Measurements from ENCODE around the gene PRSS21.
A peak's percentile ranks its signal among the peaks of the same experiment; 100 is the strongest.

Gene PRSS21

GRCh38 chr16:2860826-2861567 lies 44.0 kb downstream of the PRSS21 start:
- H3K9ac ChIP-seq: no peak overlapping the region
- no peak overlapping the region for H3K4me3 ChIP-seq
- peaks cover 17% of the 10 kb centered on the region for H3K9me3 ChIP-seq
- no peak overlapping the region for H3K4me2 ChIP-seq
- H3K4me1 ChIP-seq: peaks cover 12% of the 10 kb centered on the region
- H4K20me1 ChIP-seq: no peaks in the 10 kb centered on the region; the same call in 1 of the 2 replicates
- TF ChIP-seq Cebpa-rat (IDR thresholded peaks at IDR 0.05): no peak
- H3K36me3 ChIP-seq: no peaks in the 10 kb centered on the region
- H3K27ac ChIP-seq: no peak overlapping the region
- H3K27me3 ChIP-seq: peaks cover 50% of the 10 kb centered on the region

GRCh38 chr16:2865651-2866050 lies 48.6 kb downstream of the PRSS21 start:
- no peak overlapping the region for H3K4me3 ChIP-seq
- H3K27me3 ChIP-seq: peaks cover 4% of the 10 kb centered on the region
- H3K4me2 ChIP-seq: no peak overlapping the region
- H3K4me1 ChIP-seq: peaks cover 12% of the 10 kb centered on the region
- H3K27ac ChIP-seq: no peak overlapping the region
- H3K36me3 ChIP-seq: no peaks in the 10 kb centered on the region
- no peak overlapping the region for H3K9ac ChIP-seq
- no peaks in the 10 kb centered on the region; the same call in 1 of the 2 replicates for H4K20me1 ChIP-seq
- H3K9me3 ChIP-seq: peaks cover 6% of the 10 kb centered on the region
- no peak for TF ChIP-seq Cebpa-rat (IDR thresholded peaks at IDR 0.05)

- no peaks in the 10 kb centered on the region for H3K27me3 ChIP-seq
- H3K9ac ChIP-seq: no peak overlapping the region
- no peak for TF ChIP-seq Cebpa-rat (IDR thresholded peaks at IDR 0.05)
These were observed 49.4 kb downstream of the PRSS21 start for GRCh38 chr16:2866431-2866830.

GRCh38 chr16:2867661-2867986 lies 50.6 kb downstream of the PRSS21 start:
- peak overlapping the region; percentile 84 for H3K9ac ChIP-seq

More at GRCh38 chr16:2866431-2866830, 49.4 kb downstream of the PRSS21 start:
- Histone ChIP-seq H3K27ac (no peak overlapping the region), H3K4me1 (peaks cover 12% of the 10 kb centered on the region), H3K36me3 (no peaks in the 10 kb centered on the region), H3K9me3 (no peaks in the 10 kb centered on the region), H3K4me2 (no peak overlapping the region), H4K20me1 (no peaks in the 10 kb centered on the region), H3K4me3 (no peak overlapping the region)

GRCh38 chr16:2867987-2868789 lies 51.2 kb downstream of the PRSS21 start:
- peak overlapping the region; percentile 84 for H3K9ac ChIP-seq
- H3K4me3 ChIP-seq: peak overlapping the region; percentile 75
- H3K4me1 ChIP-seq: peaks cover 22% of the 10 kb centered on the region
- no peaks in the 10 kb centered on the region for H4K20me1 ChIP-seq
- no peaks in the 10 kb centered on the region for H3K9me3 ChIP-seq
- no peaks in the 10 kb centered on the region for H3K27me3 ChIP-seq
- no peaks in the 10 kb centered on the region for H3K36me3 ChIP-seq
- peak overlapping the region; percentile 96 for H3K4me2 ChIP-seq
- H3K27ac ChIP-seq: peak overlapping the region; percentile 91
- TF ChIP-seq Cebpa-rat (IDR thresholded peaks at IDR 0.05): no peak

More at GRCh38 chr16:2867661-2867986, 50.6 kb downstream of the PRSS21 start:
- no peaks in the 10 kb centered on the region for H3K9me3 ChIP-seq
- peaks cover 16% of the 10 kb centered on the region for H3K4me1 ChIP-seq
- no peak for TF ChIP-seq Cebpa-rat (IDR thresholded peaks at IDR 0.05)
- H3K4me2 ChIP-seq: peak overlapping the region; percentile 96
- H3K36me3 ChIP-seq: no peaks in the 10 kb centered on the region
- peak overlapping the region; percentile 91 for H3K27ac ChIP-seq
- H3K27me3 ChIP-seq: no peaks in the 10 kb centered on the region
- H3K4me3 ChIP-seq: peak overlapping the region; percentile 75
- H4K20me1 ChIP-seq: no peaks in the 10 kb centered on the region
